Astrocyte (in vitro differentiated cells and primary cell): Measurements from ENCODE around the gene ZNF18. TPM values are rescaled to one million over a fixed set of nuclear protein-coding genes. Genes with fewer than 3 reads are reported as not detected.

ENCODE experiments used
- DNase-seq: peaks from one replicate; pipeline ENCODE4 v3.0.0-alpha.2; 2010; ENCODE audit warnings: low read depth
- FAIRE-seq: peaks from 2 replicates; lab custom pipeline; 2011; peaks lifted over from hg19 to GRCh38; lab: Jason Lieb, UNC
- H2AFZ ChIP-seq: 2 replicates; pipeline ENCODE4 v1.6.0; 2012; ENCODE audit warnings: low read depth, low read length, inconsistent platforms
- H3K27ac ChIP-seq: 2 replicates; pipeline ENCODE4 v1.5.1; 2011; ENCODE audit warnings: low read depth, low read length, inconsistent platforms
- H3K27me3 ChIP-seq: 2 replicates; pipeline ENCODE4 v1.6.0; 2011; ENCODE audit warnings: low read length, inconsistent platforms; ENCODE audit not compliant: insufficient read depth
- H3K36me3 ChIP-seq: 2 replicates; pipeline ENCODE4 v1.5.1; 2011; ENCODE audit warnings: low read length, inconsistent platforms; ENCODE audit not compliant: insufficient read depth
- H3K4me1 ChIP-seq: 2 replicates; pipeline ENCODE4 v1.5.1; 2011; ENCODE audit warnings: low read length, inconsistent platforms; ENCODE audit not compliant: insufficient read depth
- H3K4me2 ChIP-seq: 2 replicates; pipeline ENCODE4 v1.6.0; 2012; ENCODE audit warnings: low read length, inconsistent platforms
- H3K4me3 ChIP-seq: 2 replicates; pipeline ENCODE4 v1.5.1; 2011; ENCODE audit warnings: low read depth, mild to moderate bottlenecking, low read length, inconsistent platforms; ENCODE audit not compliant: insufficient read depth
- H3K79me2 ChIP-seq: 2 replicates; pipeline ENCODE4 v1.6.0; 2012; ENCODE audit warnings: mild to moderate bottlenecking, low read length, inconsistent platforms; ENCODE audit not compliant: insufficient read depth
- H3K9ac ChIP-seq: 2 replicates; pipeline ENCODE4 v1.6.0; 2012; ENCODE audit warnings: mild to moderate bottlenecking, low read length, inconsistent platforms
- H3K9me3 ChIP-seq: 2 replicates; pipeline ENCODE4 v1.5.1; 2012; ENCODE audit warnings: low read depth, mild to moderate bottlenecking, low read length, inconsistent platforms; ENCODE audit not compliant: insufficient read depth
- H4K20me1 ChIP-seq: 2 replicates; pipeline ENCODE4 v1.6.0; 2012; ENCODE audit warnings: low read length, inconsistent platforms; ENCODE audit not compliant: insufficient read depth
- H3K27ac Mint-ChIP-seq: one replicate; pipeline ENCODE4 v1.8.0; 2021; ENCODE audit warnings: mild to moderate bottlenecking, mixed read lengths; ENCODE audit not compliant: unreplicated experiment
- H3K27me3 Mint-ChIP-seq: one replicate; pipeline ENCODE4 v1.8.0; 2021; ENCODE audit warnings: low read depth, mixed read lengths; ENCODE audit not compliant: unreplicated experiment
- H3K36me3 Mint-ChIP-seq: one replicate; pipeline ENCODE4 v1.8.0; 2021; ENCODE audit warnings: low read depth, mixed read lengths; ENCODE audit not compliant: unreplicated experiment
- H3K4me1 Mint-ChIP-seq: one replicate; pipeline ENCODE4 v1.8.0; 2021; ENCODE audit warnings: low read depth, mixed read lengths; ENCODE audit not compliant: unreplicated experiment
- H3K4me3 Mint-ChIP-seq: one replicate; pipeline ENCODE4 v1.8.0; 2021; ENCODE audit warnings: mild to moderate bottlenecking, moderate library complexity, mixed read lengths; ENCODE audit not compliant: unreplicated experiment
- H3K9me3 Mint-ChIP-seq: one replicate; pipeline ENCODE4 v1.8.0; 2021; ENCODE audit warnings: mild to moderate bottlenecking, mixed read lengths; ENCODE audit not compliant: unreplicated experiment
- EZH2 ChIP-seq: IDR thresholded peaks from 2 replicates; pipeline ENCODE4 v1.6.1; 2012; ENCODE audit warnings: mild to moderate bottlenecking, low read length, inconsistent platforms; ENCODE audit not compliant: insufficient read depth
- total RNA-seq: library from RNA; stranded (reverse); gene quantifications from 2 replicates; pipeline ENCODE4 v1.2.1, GENCODE V29; 2021
- TF ChIP-seq, protein P1 (sequence below): IDR thresholded peaks from 2 replicates; pipeline ENCODE4 v1.5.1; 2011; ENCODE audit warnings: low read depth, mild to moderate bottlenecking, inconsistent platforms, low read length, moderate library complexity; ENCODE audit not compliant: insufficient read depth

The ZNF18 gene
- total RNA-seq, 1 donor from 2014 or later: 8.3 TPM

GRCh38 chr17:12007466-12007865 lies 10.2 kb upstream of the ZNF18 start:
- H3K27ac Mint-ChIP-seq: no peak overlapping the region
- H3K9me3 Mint-ChIP-seq: no peaks in the 10 kb centered on the region
- FAIRE-seq: no peak
- Histone ChIP-seq H3K79me2 (no peaks in the 10 kb centered on the region), H3K4me1 (no peaks in the 10 kb centered on the region), H3K27ac (no peak overlapping the region), H3K4me2 (peak overlapping the region; percentile 15), H3K4me3 (no peak overlapping the region), H2AFZ (no peak overlapping the region), H3K9me3 (no peaks in the 10 kb centered on the region), H3K27me3 (no peaks in the 10 kb centered on the region), H3K9ac (no peak overlapping the region), H3K36me3 (no peaks in the 10 kb centered on the region), H4K20me1 (no peaks in the 10 kb centered on the region)
- DNase-seq: no peak
- H3K4me3 Mint-ChIP-seq: no peak overlapping the region
- no peaks in the 10 kb centered on the region for H3K36me3 Mint-ChIP-seq
- H3K27me3 Mint-ChIP-seq: peaks cover 4% of the 10 kb centered on the region
- no peaks in the 10 kb centered on the region for H3K4me1 Mint-ChIP-seq
- TF ChIP-seq EZH2: no peak
- TF ChIP-seq, protein P1, sequence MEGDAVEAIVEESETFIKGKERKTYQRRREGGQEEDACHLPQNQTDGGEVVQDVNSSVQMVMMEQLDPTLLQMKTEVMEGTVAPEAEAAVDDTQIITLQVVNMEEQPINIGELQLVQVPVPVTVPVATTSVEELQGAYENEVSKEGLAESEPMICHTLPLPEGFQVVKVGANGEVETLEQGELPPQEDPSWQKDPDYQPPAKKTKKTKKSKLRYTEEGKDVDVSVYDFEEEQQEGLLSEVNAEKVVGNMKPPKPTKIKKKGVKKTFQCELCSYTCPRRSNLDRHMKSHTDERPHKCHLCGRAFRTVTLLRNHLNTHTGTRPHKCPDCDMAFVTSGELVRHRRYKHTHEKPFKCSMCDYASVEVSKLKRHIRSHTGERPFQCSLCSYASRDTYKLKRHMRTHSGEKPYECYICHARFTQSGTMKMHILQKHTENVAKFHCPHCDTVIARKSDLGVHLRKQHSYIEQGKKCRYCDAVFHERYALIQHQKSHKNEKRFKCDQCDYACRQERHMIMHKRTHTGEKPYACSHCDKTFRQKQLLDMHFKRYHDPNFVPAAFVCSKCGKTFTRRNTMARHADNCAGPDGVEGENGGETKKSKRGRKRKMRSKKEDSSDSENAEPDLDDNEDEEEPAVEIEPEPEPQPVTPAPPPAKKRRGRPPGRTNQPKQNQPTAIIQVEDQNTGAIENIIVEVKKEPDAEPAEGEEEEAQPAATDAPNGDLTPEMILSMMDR: no peak

DNA sequence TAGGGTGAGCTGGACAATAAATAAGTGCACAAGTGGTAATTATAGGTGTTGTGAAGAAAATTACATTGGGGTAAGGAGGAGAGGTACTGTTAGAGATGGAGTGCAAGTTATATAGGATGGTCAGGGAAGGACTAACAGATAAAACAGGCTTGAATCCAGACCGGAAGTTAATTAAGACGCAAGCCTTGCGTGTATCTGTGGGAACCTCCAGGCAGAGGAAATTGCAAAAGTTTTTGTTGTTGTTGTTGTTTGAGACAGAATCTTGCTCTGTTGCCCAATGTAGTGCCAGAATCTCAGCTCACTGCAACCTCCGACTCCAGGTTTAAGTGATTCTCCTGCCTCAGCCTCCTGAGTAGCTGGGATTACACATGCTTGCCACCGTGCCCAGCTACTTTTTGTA lies 2.4 kb upstream of the ZNF18 start:
- no peak overlapping the region for H3K4me2 ChIP-seq
- H3K4me3 Mint-ChIP-seq: no peak overlapping the region
- DNase-seq: no peak
- H4K20me1 ChIP-seq: no peaks in the 10 kb centered on the region
- no peaks in the 10 kb centered on the region for H3K27me3 ChIP-seq
- no peak overlapping the region for H2AFZ ChIP-seq
- no peak for FAIRE-seq
- H3K79me2 ChIP-seq: peaks cover 13% of the 10 kb centered on the region
- no peak overlapping the region for H3K9ac ChIP-seq
- H3K9me3 Mint-ChIP-seq: no peaks in the 10 kb centered on the region
- no peak overlapping the region for H3K27ac ChIP-seq
- H3K27ac Mint-ChIP-seq: no peak overlapping the region
- H3K27me3 Mint-ChIP-seq: no peaks in the 10 kb centered on the region
- no peaks in the 10 kb centered on the region for H3K9me3 ChIP-seq
- H3K4me1 Mint-ChIP-seq: no peaks in the 10 kb centered on the region
- no peaks in the 10 kb centered on the region for H3K36me3 Mint-ChIP-seq
- H3K4me1 ChIP-seq: peaks cover 3% of the 10 kb centered on the region
- no peak overlapping the region for H3K4me3 ChIP-seq
- TF ChIP-seq, protein P1: no peak
- TF ChIP-seq EZH2: no peak
- no peaks in the 10 kb centered on the region for H3K36me3 ChIP-seq

- TF ChIP-seq, protein P1: no peak
- no peak for TF ChIP-seq EZH2
- H3K27me3 ChIP-seq: no peaks in the 10 kb centered on the region
- no peaks in the 10 kb centered on the region for H3K9me3 ChIP-seq
- H2AFZ ChIP-seq: peak overlapping the region; percentile 99
- H3K9ac ChIP-seq: peak overlapping the region; percentile 93
- no peaks in the 10 kb centered on the region for H4K20me1 ChIP-seq
- H3K4me3 ChIP-seq: peak overlapping the region; percentile 92
- H3K36me3 ChIP-seq: no peaks in the 10 kb centered on the region
- Mint-ChIP-seq H3K9me3 (no peaks in the 10 kb centered on the region), H3K4me3 (peak overlapping the region; percentile 90), H3K4me1 (no peaks in the 10 kb centered on the region), H3K36me3 (no peaks in the 10 kb centered on the region), H3K27ac (peak overlapping the region; percentile 71), H3K27me3 (no peaks in the 10 kb centered on the region)
- H3K4me2 ChIP-seq: peak overlapping the region; percentile 97
- H3K27ac ChIP-seq: peak overlapping the region; percentile 79
- DNase-seq (no peak), FAIRE-seq (no peak)
- H3K79me2 ChIP-seq: peaks cover 13% of the 10 kb centered on the region
- peaks cover 3% of the 10 kb centered on the region for H3K4me1 ChIP-seq
Measured at GRCh38 chr17:11997972-11998233, 628 bp upstream of the ZNF18 start.
